OCI-LY1 (cell line): ENCODE measurements around the gene COLQ.

ENCODE experiments used
- H2AFZ ChIP-seq: fragments of 200-600 bp; sonication (generic), shearing (Covaris generic); 2 replicates; pipeline ENCODE4 v1.6.0; 2014; ENCODE audit warnings: antibody characterized with exemption, mild to moderate bottlenecking, low read length
- H3F3A ChIP-seq: fragments of 200-600 bp; sonication (generic), shearing (Covaris generic); 2 replicates; pipeline ENCODE4 v1.6.0; 2014; ENCODE audit warnings: mild to moderate bottlenecking, antibody characterized with exemption, low read length, moderate library complexity; ENCODE audit not compliant: insufficient read depth
- H3K27ac ChIP-seq: fragments of 200-600 bp; sonication (generic); 2 replicates; pipeline ENCODE4 v1.5.1; 2014; ENCODE audit warnings: low read length, mixed run types, mild to moderate bottlenecking, low read depth; ENCODE audit not compliant: poor library complexity, severe bottlenecking
- H3K27me3 ChIP-seq: fragments of 200-600 bp; sonication (generic); 2 replicates; pipeline ENCODE4 v1.6.0; 2014; ENCODE audit warnings: antibody characterized with exemption, mild to moderate bottlenecking, low read length, moderate library complexity; ENCODE audit not compliant: insufficient read depth
- H3K36me3 ChIP-seq: fragments of 200-600 bp; sonication (generic); 2 replicates; pipeline ENCODE4 v1.6.1; 2014; ENCODE audit warnings: mild to moderate bottlenecking, antibody characterized with exemption, low read length, moderate library complexity, mixed read lengths; ENCODE audit not compliant: insufficient read depth
- H3K4me1 ChIP-seq: fragments of 200-600 bp; sonication (generic); 2 replicates; pipeline ENCODE4 v1.5.1; 2014; ENCODE audit warnings: mild to moderate bottlenecking, low read length, moderate library complexity; ENCODE audit not compliant: insufficient read depth, severe bottlenecking
- H3K4me2 ChIP-seq: fragments of 200-600 bp; sonication (generic), shearing (Covaris generic); 2 replicates; pipeline ENCODE4 v1.6.1; 2014; ENCODE audit warnings: low read length
- H3K4me3 ChIP-seq: fragments of 200-600 bp; sonication (generic); 2 replicates; pipeline ENCODE4 v1.5.1; 2014; ENCODE audit warnings: low read length, low read depth, mild to moderate bottlenecking, mixed read lengths; ENCODE audit not compliant: poor library complexity, severe bottlenecking
- H3K79me2 ChIP-seq: fragments of 200-600 bp; shearing (Covaris generic); 2 replicates; pipeline ENCODE4 v1.6.1; 2016; ENCODE audit warnings: mixed run types, low read length, mixed read lengths; ENCODE audit not compliant: insufficient read depth
- H3K9ac ChIP-seq: fragments of 200-600 bp; sonication (generic), shearing (Covaris generic); 2 replicates; pipeline ENCODE4 v1.6.1; 2014; ENCODE audit warnings: mild to moderate bottlenecking, low read length, mixed read lengths
- H3K9me2 ChIP-seq: fragments of 200-600 bp; sonication (generic), shearing (Covaris generic); 2 replicates; pipeline ENCODE4 v1.6.1; 2014; ENCODE audit warnings: low read depth, mild to moderate bottlenecking, low read length, mixed read lengths
- H3K9me3 ChIP-seq: fragments of 200-600 bp; shearing (Covaris generic); 2 replicates; pipeline ENCODE4 v1.6.1; 2014; ENCODE audit warnings: low read length, mixed read lengths
- H4K20me1 ChIP-seq: fragments of 200-600 bp; sonication (generic), shearing (Covaris generic); 2 replicates; pipeline ENCODE4 v1.6.0; 2016; ENCODE audit warnings: mild to moderate bottlenecking, low read length; ENCODE audit not compliant: insufficient read depth
- EZH2 ChIP-seq: fragments of 200-600 bp; sonication (generic), shearing (Covaris generic); IDR thresholded peaks from 2 replicates; pipeline ENCODE4 v1.8.0; 2017; ENCODE audit warnings: borderline replicate concordance, mixed run types, mild to moderate bottlenecking, antibody characterized with exemption, low read length, moderate library complexity, mixed read lengths
- TF ChIP-seq, protein P1 (sequence below): fragments of 200-600 bp; sonication (generic), shearing (Covaris generic); IDR thresholded peaks from 2 replicates; pipeline ENCODE4 v1.5.1; 2017; ENCODE audit warnings: mild to moderate bottlenecking, antibody characterized with exemption, low read length, moderate library complexity, mixed read lengths

The COLQ gene

DNA sequence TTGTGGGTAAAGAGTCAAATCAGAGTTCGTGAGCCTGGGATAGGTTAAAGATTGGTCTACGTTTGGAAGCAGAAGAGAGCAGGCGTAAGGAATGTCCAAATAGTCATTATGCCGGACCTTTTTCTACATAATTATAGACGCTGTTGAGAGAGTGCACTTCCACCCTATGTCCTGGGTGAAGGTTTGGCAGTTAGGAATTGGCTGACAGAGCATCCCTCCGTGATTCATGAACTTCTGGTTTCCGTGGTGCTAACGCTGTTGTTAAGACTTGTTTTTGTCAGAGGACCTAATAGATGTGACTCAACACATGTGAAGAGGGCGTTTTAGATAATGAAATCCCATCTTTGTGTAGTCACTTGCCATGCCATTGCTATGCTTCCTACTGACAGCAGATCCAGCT is 93.0 kb downstream of the COLQ start:
- no peak for TF ChIP-seq EZH2
- TF ChIP-seq, protein P1, sequence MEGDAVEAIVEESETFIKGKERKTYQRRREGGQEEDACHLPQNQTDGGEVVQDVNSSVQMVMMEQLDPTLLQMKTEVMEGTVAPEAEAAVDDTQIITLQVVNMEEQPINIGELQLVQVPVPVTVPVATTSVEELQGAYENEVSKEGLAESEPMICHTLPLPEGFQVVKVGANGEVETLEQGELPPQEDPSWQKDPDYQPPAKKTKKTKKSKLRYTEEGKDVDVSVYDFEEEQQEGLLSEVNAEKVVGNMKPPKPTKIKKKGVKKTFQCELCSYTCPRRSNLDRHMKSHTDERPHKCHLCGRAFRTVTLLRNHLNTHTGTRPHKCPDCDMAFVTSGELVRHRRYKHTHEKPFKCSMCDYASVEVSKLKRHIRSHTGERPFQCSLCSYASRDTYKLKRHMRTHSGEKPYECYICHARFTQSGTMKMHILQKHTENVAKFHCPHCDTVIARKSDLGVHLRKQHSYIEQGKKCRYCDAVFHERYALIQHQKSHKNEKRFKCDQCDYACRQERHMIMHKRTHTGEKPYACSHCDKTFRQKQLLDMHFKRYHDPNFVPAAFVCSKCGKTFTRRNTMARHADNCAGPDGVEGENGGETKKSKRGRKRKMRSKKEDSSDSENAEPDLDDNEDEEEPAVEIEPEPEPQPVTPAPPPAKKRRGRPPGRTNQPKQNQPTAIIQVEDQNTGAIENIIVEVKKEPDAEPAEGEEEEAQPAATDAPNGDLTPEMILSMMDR, result no peak
- Histone ChIP-seq H3K9me3 (no peaks in the 10 kb centered on the region), H3K4me3 (peak overlapping the region; percentile 95), H4K20me1 (no peaks in the 10 kb centered on the region), H3K27ac (no peak overlapping the region), H3K4me1 (peaks cover 37% of the 10 kb centered on the region), H3K9me2 (no peaks in the 10 kb centered on the region), H2AFZ (no peak overlapping the region), H3K9ac (peak overlapping the region; percentile 83; the same call in 1 of the 2 replicates), H3K4me2 (peak overlapping the region; percentile 70), H3K27me3 (no peaks in the 10 kb centered on the region), H3F3A (no peaks in the 10 kb centered on the region), H3K36me3 (peaks cover 37% of the 10 kb centered on the region), H3K79me2 (peaks cover 32% of the 10 kb centered on the region)

DNA sequence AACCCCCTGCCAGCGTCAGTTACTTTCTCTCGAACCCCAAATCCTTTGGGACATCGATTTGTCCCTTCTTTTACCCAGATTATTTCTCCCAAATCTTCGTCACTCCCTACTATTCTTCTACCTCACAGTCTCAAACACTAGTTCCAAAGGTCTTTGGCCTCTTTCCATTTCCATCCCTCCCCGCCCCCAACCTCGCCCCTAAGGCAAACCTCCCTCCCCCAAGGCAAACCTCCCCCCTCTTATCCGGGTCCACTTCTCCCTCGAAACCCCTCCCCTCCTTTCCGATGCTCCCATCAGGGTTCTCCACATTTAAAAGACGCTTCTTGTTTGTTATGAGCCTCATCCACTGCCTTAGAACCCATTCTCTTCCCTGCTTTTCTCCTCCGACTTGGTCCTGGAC is 93.5 kb downstream of the COLQ start:
- TF ChIP-seq, protein P1, result no peak
- TF ChIP-seq EZH2, result no peak
- H3K27me3 ChIP-seq, result no peaks in the 10 kb centered on the region
- no peak overlapping the region for H3K27ac ChIP-seq
- H3K4me2 ChIP-seq, result peak overlapping the region; percentile 70
- H3K79me2 ChIP-seq, result peaks cover 32% of the 10 kb centered on the region
- peaks cover 37% of the 10 kb centered on the region for H3K36me3 ChIP-seq
- no peaks in the 10 kb centered on the region for H4K20me1 ChIP-seq
- H2AFZ ChIP-seq, result no peak overlapping the region
- peak overlapping the region; percentile 95 for H3K4me3 ChIP-seq
- no peaks in the 10 kb centered on the region for H3K9me2 ChIP-seq
- no peaks in the 10 kb centered on the region for H3K9me3 ChIP-seq
- peak overlapping the region; percentile 83 for H3K9ac ChIP-seq
- H3K4me1 ChIP-seq, result peaks cover 37% of the 10 kb centered on the region
- H3F3A ChIP-seq, result no peaks in the 10 kb centered on the region

DNA sequence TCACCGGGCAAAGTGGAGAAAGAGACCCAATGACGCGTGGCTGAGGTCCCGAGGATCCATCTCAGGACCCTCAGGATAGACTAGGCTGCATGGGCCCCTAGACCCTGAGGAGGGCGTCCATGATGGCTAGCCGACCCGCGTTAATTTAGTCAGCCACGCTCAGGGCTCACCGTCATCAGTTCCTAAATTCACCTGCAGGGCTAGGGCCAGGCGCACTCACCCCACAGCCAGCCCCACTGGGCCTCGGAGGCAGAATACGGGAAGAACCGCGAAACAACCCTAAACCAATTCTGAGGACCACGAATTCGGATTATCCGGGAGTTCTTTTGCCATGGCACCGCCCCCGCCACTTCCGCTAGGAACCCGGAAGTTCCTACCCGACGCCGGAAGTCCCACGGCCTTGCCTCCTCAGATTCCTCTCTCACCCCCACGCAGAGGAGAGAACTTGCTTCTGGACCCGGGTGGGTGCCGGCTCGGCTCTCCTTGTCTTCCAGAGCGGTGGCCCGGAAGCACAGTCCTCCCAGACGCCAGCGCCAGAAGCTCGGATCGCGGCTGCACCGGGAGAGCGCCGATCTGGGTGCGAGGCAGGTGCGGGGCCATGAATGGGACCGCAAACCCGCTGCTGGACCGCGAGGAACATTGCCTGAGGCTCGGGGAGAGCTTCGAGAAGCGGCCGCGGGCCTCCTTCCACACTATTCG is 94.2 kb downstream of the COLQ start, which contains the start of the genes EAF1 and METTL6:
EAF1 (plus strand) TSS at position 417 of the 699 bp plus-strand sequence; CDS start at position 599, 182 bp downstream.
METTL6 (minus strand) TSS at position 363 of the 699 bp plus-strand sequence. CDS start 1,033 bp downstream, outside the sequence.
- Histone ChIP-seq H3K4me3 (peak within 1 kb of the TSS; percentile 95), H3K27ac (peak within 1 kb of the TSS; percentile 31), H3K27me3 (no peaks in the 10 kb centered on the region), H3K9ac (peak within 1 kb of the TSS; percentile 83), H3K4me1 (peaks cover 37% of the 10 kb centered on the region), H3K4me2 (peak within 1 kb of the TSS; percentile 70), H3K9me2 (no peaks in the 10 kb centered on the region), H3K9me3 (no peaks in the 10 kb centered on the region), H4K20me1 (no peaks in the 10 kb centered on the region), H3K79me2 (peaks cover 32% of the 10 kb centered on the region), H2AFZ (no peak within 1 kb of the TSS), H3F3A (no peaks in the 10 kb centered on the region), H3K36me3 (peaks cover 41% of the 10 kb centered on the region)
- TF ChIP-seq, protein P1, result peak; percentile 23; the same call in 1 of the 2 replicates
- TF ChIP-seq EZH2, result no peak
